ENCODE measurements around the gene THUMPD1.

DNA sequence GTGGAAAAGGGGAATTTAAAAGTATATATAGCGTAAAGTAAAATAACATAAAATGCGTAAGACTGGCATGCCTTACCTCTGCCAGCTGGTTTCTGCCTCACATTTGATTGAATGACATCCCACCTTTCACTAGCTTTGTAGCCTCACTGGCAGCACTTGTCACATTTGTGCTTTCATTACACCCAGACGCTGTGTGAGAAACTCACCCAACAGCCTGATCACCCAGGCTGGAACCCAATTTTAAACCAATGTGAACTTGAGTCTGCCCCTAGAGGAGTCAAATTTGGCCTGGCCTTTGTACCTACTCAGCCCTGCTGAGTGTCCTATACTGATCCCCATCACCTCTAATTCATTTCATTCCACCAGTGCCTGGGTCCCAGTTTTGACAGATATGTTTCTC is 4.8 kb upstream of the THUMPD1 start:
- TF ChIP-seq POLR2A (IDR thresholded peaks at IDR 0.05; ENCODE audit: low read depth, low read length): no peak
- TF ChIP-seq BHLHE40 (IDR thresholded peaks at IDR 0.05; ENCODE audit: borderline replicate concordance in 1 of 2, low read depth in 2 of 2, low read length in 1 of 2): no peak
- TF ChIP-seq, protein P1, sequence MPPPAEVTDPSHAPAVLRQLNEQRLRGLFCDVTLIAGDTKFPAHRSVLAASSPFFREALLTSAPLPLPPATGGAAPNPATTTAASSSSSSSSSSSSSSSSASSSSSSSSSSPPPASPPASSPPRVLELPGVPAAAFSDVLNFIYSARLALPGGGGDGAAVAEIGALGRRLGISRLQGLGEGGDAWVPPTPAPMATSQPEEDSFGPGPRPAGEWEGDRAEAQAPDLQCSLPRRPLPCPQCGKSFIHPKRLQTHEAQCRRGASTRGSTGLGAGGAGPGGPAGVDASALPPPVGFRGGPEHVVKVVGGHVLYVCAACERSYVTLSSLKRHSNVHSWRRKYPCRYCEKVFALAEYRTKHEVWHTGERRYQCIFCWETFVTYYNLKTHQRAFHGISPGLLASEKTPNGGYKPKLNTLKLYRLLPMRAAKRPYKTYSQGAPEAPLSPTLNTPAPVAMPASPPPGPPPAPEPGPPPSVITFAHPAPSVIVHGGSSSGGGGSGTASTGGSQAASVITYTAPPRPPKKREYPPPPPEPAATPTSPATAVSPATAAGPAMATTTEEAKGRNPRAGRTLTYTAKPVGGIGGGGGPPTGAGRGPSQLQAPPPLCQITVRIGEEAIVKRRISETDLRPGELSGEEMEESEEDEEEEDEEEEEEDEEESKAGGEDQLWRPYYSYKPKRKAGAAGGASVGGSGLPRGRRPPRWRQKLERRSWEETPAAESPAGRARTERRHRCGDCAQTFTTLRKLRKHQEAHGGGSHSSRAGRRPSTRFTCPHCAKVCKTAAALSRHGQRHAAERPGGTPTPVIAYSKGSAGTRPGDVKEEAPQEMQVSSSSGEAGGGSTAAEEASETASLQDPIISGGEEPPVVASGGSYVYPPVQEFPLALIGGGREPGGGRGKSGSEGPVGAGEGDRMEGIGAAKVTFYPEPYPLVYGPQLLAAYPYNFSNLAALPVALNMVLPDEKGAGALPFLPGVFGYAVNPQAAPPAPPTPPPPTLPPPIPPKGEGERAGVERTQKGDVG (CRISPR knock-in tag; IDR thresholded peaks at IDR 0.05): no peak
- no peak for TF ChIP-seq SMC3 (IDR thresholded peaks at IDR 0.05; ENCODE audit: borderline replicate concordance, low read length)
- no peak for TF ChIP-seq SUPT20H (IDR thresholded peaks at IDR 0.05; ENCODE audit: borderline replicate concordance, control insufficient read depth, low read depth, low read length)
- TF ChIP-seq, protein P2, sequence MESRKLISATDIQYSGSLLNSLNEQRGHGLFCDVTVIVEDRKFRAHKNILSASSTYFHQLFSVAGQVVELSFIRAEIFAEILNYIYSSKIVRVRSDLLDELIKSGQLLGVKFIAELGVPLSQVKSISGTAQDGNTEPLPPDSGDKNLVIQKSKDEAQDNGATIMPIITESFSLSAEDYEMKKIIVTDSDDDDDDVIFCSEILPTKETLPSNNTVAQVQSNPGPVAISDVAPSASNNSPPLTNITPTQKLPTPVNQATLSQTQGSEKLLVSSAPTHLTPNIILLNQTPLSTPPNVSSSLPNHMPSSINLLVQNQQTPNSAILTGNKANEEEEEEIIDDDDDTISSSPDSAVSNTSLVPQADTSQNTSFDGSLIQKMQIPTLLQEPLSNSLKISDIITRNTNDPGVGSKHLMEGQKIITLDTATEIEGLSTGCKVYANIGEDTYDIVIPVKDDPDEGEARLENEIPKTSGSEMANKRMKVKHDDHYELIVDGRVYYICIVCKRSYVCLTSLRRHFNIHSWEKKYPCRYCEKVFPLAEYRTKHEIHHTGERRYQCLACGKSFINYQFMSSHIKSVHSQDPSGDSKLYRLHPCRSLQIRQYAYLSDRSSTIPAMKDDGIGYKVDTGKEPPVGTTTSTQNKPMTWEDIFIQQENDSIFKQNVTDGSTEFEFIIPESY (IDR thresholded peaks at IDR 0.05): no peak
- no peak for TF ChIP-seq EGR1 (IDR thresholded peaks at IDR 0.05; ENCODE audit: borderline replicate concordance in 1 of 2, low read depth in 2 of 2, low read length in 2 of 2)
- TF ChIP-seq CEBPB (IDR thresholded peaks at IDR 0.05; ENCODE audit: borderline replicate concordance in 1 of 2, low read depth in 2 of 2, low read length in 2 of 2): no peak

All from GM12878 (cell line).